ENCODE measurements around the gene TEDC1.
"Not testable (repeated sequence)": the region's sequence is repeated elsewhere in the genome, so short reads cannot be mapped to it uniquely, and the experiment has no call there.

TEDC1 gene

GRCh38 chr14:105537580-105538474 lies 46.8 kb downstream of the TEDC1 start:
- FAIRE-seq (no peak), DNase-seq (ENCODE audit: low spot score) (no peak)

- no peak for FAIRE-seq
- no peak for DNase-seq (ENCODE audit: low spot score)
Observed at GRCh38 chr14:105538481-105539049, 47.5 kb downstream of the TEDC1 start.

DNA sequence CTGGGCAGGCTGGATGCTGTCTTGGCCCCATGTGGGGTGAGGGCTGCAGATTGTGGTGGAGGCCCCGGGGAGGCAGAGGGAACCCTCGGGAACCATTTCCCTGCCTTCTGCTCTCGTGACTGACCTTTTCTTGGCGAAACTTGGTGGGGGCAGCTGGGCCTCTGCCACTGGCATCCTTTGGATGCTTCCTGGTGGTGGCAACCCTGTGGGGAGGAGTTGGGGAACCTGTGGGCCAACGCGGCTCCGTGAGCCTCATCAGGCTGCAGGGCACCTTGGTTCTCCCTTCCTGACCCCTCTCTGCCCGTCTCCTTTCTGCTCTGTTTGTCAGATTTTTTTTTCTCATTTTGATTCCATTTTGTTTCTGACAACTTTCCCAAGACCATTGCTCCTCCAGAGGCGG lies 49.8 kb downstream of the TEDC1 start:
- FAIRE-seq (no peak), DNase-seq (ENCODE audit: low spot score) (no peak)

GRCh38 chr14:105541218-105541875 lies 50.3 kb downstream of the TEDC1 start:
- FAIRE-seq = no peak

DNA sequence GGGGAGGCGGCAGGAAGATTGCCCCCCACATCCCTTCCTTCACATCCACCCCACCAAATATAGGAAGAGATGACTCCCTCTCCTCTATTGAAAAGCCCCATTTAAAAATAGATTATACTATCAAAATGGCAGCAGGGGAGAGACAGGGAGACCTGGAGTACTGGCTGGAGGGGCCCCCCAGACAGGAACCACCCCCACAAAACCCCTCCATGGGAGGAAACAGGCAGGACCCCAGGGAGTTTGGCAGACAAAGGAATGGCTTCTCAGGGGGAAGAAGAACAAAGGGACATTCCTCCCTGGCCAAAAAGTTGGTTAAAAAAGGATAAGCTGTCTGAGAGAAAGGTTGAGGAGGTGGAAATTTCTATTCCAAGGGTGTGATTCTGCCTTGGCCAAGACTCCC lies 54.6 kb downstream of the TEDC1 start:
- not testable (repeated sequence) for DNase-seq (ENCODE audit: low spot score); FAIRE-seq

More at GRCh38 chr14:105541218-105541875, 50.3 kb downstream of the TEDC1 start:
- no peak for DNase-seq (ENCODE audit: low spot score)

DNA sequence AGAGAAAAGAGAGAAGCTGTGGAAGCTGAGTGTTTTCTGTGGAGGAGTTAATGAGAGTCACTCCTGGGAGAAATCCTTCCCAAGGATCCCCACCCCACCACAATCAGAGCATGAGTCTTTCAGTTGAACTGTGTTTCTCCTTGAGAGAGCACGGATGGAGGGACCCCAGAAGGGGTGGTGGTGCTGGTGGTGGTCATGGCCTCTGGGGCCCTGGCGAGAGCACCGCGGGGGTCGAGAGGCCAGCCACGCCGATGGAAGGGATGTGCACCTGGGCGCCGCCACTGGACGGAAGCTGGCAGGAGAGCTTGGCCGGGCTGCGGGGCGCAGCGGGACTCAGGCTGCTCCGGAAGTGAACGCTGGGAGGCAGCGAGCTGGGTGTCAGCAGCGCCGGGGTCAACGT lies 55.4 kb downstream of the TEDC1 start:
- DNase-seq (ENCODE audit: low spot score); FAIRE-seq: not testable (repeated sequence)

GRCh38 chr14:105547072-105547471 lies 56.0 kb downstream of the TEDC1 start:
- not testable (repeated sequence) for FAIRE-seq; DNase-seq (ENCODE audit: low spot score)

DNA sequence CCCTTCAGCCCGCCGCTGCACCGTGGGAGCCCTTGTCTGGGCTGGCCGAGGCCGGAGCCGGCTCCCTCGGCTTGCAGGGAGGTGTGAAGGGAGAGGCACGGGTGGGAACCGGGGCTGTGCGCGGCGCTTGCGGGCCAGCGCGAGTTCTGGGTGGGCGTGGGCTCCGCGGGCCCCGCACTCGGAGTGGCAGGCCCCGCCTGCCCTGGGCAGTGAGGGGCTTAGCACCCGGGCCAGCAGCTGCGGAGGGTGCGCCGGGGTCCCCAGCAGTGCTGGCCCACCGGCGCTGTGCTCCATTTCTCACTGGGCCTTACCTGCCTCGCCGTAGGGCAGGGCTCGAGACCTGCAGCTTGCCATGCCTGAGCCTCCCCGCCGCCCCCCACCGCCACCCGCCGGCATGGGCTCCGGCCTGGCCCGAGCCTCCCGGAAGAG lies 56.7 kb downstream of the TEDC1 start:
- DNase-seq (ENCODE audit: low spot score) (no peak), FAIRE-seq (no peak)
